GM12878 (cell line): Measurements from ENCODE around the gene SHISA7. TPM values are rescaled to one million over a fixed set of nuclear protein-coding genes. Genes with fewer than 3 reads are reported as not detected.

ENCODE experiments used
- ATAC-seq: fragments of 200-7000 bp; cut with Tn5 transposase; 3 replicates; pipeline ENCODE4 v1.9.1; 2020; ENCODE audit warnings: mild to moderate bottlenecking, moderate library complexity
- BruUV-seq: library from RNA; stranded (reverse); fragments of 400-500 nt; replicated peaks from 2 replicates; lab custom pipeline; 2021; lab: Mats Ljungman, UMichigan
- CTCF ChIA-PET: fragments of 300-600 bp; sonication (Branson Sonifier 250); formaldehyde crosslinking; extraction: SDS; loops from one replicate; lab custom pipeline; 2021; ENCODE audit warnings: inconsistent platforms; lab: Yijun Ruan, JAX
- POLR2A ChIA-PET: fragments of 350-600 bp; formaldehyde crosslinking; extraction: SDS; loops from one replicate; lab custom pipeline; 2021; ENCODE audit warnings: inconsistent platforms; lab: Charles Lee
- RAD21 ChIA-PET: fragments of 300-600 bp; sonication (Branson Sonifier 250); formaldehyde crosslinking; loops from one replicate; lab custom pipeline; 2023; ENCODE audit warnings: antibody characterized with exemption; ENCODE audit not compliant: unreplicated experiment; lab: Charles Lee
- SMC1A ChIA-PET: fragments of 300-600 bp; sonication (Branson Sonifier 250); formaldehyde crosslinking; loops from one replicate; lab custom pipeline; 2023; ENCODE audit not compliant: unreplicated experiment, uncharacterized antibody; lab: Charles Lee
- DNase-seq: peaks from one replicate; pipeline ENCODE4 v3.0.0-alpha.2; 2011; ENCODE audit warnings: low read depth, low spot score
- FAIRE-seq: peaks from 3 replicates; lab custom pipeline; 2011; peaks lifted over from hg19 to GRCh38; lab: Jason Lieb, UNC
- H2AFZ ChIP-seq: 2 replicates; pipeline ENCODE4 v1.6.0; 2011; ENCODE audit warnings: low read depth, low read length, control low read depth; ENCODE audit not compliant: control insufficient read depth
- H3K27ac ChIP-seq: 2 replicates; pipeline ENCODE4 v1.5.1; 2011; ENCODE audit warnings: control low read depth; ENCODE audit not compliant: control insufficient read depth, insufficient read depth
- H3K27me3 ChIP-seq, 2 experiments: replicated peaks in 1 of 2; 2 replicates each; pipeline versions ENCODE4 v1.6.0 to v1.6.1; 2011; ENCODE audit warnings: low read length in 1 of 2; ENCODE audit not compliant: control insufficient read depth in 2 of 2, insufficient read depth in 2 of 2
- H3K36me3 ChIP-seq, 2 experiments: 2 replicates each; pipeline ENCODE4 v1.5.1; 2011; ENCODE audit warnings: low read length in 1 of 2; ENCODE audit not compliant: control insufficient read depth in 2 of 2, insufficient read depth in 2 of 2
- H3K4me1 ChIP-seq: 2 replicates; pipeline ENCODE4 v1.6.1; 2011; ENCODE audit warnings: mild to moderate bottlenecking, low read length, moderate library complexity, mixed read lengths; ENCODE audit not compliant: control insufficient read depth, insufficient read depth
- H3K4me2 ChIP-seq: 2 replicates; pipeline ENCODE4 v1.6.0; 2011; ENCODE audit warnings: control low read depth; ENCODE audit not compliant: control insufficient read depth, insufficient read depth
- H3K4me3 ChIP-seq: fragments of 200-600 bp; sonication (generic); 2 replicates; pipeline ENCODE4 v1.5.1; 2016
- H3K79me2 ChIP-seq: 2 replicates; pipeline ENCODE4 v1.6.0; 2011; ENCODE audit warnings: low read length; ENCODE audit not compliant: control insufficient read depth, insufficient read depth
- H3K9ac ChIP-seq: 2 replicates; pipeline ENCODE4 v1.8.0; 2011; ENCODE audit warnings: low read length, control low read depth, mixed read lengths; ENCODE audit not compliant: control insufficient read depth, insufficient read depth
- H3K9me3 ChIP-seq: replicated peaks from 3 replicates; pipeline ENCODE4 v1.5.1; 2011; ENCODE audit warnings: mild to moderate bottlenecking, low read length; ENCODE audit not compliant: control insufficient read depth, insufficient read depth
- H4K20me1 ChIP-seq: 2 replicates; pipeline ENCODE4 v1.6.0; 2011; ENCODE audit not compliant: control insufficient read depth, insufficient read depth
- CHD4 ChIP-seq: fragments of 200-600 bp; sonication (generic); IDR thresholded peaks from 2 replicates; pipeline ENCODE4 v1.6.1; 2016; ENCODE audit warnings: mild to moderate bottlenecking
- MXI1 ChIP-seq: fragments of 150-350 bp; IDR thresholded peaks from 2 replicates; pipeline ENCODE4 v1.6.1; 2011; ENCODE audit warnings: low read depth, mild to moderate bottlenecking, inconsistent platforms, low read length, improper control_type of control experiment
- ZNF592 ChIP-seq: fragments of 450-650 bp; IDR thresholded peaks from 2 replicates; pipeline ENCODE4 v1.6.1; 2017; ENCODE audit warnings: mild to moderate bottlenecking, moderate library complexity
- ZZZ3 ChIP-seq: IDR thresholded peaks from 2 replicates; pipeline ENCODE4 v1.6.1; 2011; ENCODE audit warnings: low read depth; ENCODE audit not compliant: control insufficient read depth, insufficient read length
- WGBS: methylation state at CpG from one replicate; pipeline ENCODE4 v1.1.6; 2016; ENCODE audit warnings: low lambda C conversion rate; ENCODE audit not compliant: insufficient replicate concordance, insufficient coverage; ENCODE audit errors: missing lambda C conversion rate; 5-methylcytosine and 5-hydroxymethylcytosine counted together
- in situ Hi-C: fragments of 300-500 bp; cut with MboI; formaldehyde crosslinking; loops from 9 replicates; pipeline ENCODE4 v1.14.3; 2018; ENCODE audit warnings: mixed read lengths
- intact Hi-C: fragments of 100-400 bp; cut with micrococcal nuclease; formaldehyde crosslinking; loops from one replicate; pipeline ENCODE4 v1.14.2; 2022; ENCODE audit not compliant: unreplicated experiment
- polyA plus RNA-seq, 11 experiments: library from polyadenylated mRNA; depleted of rRNA in 4 of 11; unstranded in 6 of 11; stranded (reverse) in 5 of 11; fragments of >200 nt; fragmentation: Nextera tagmentation in 4 of 11; fragmentation: Illumina TruSeq in 1 of 11; extraction: Ambion mirVana in 4 of 11; extraction: Trizol in 1 of 11; gene quantifications; 1 replicate in 1 of 11; 2 replicates in 10 of 11; pipeline versions ENCODE4 v1.2.1 to v1.2.3, GENCODE V29; 2011 to 2016; ENCODE audit warnings: inconsistent platforms in 2 of 11, missing spikeins in 2 of 11, low read depth in 1 of 11
- total RNA-seq, 4 experiments: library from RNA; depleted of rRNA in 3 of 4; stranded (reverse); fragments of >200 nt in 3 of 4; fragmentation: Illumina TruSeq in 1 of 4; extraction: Trizol in 1 of 4; gene quantifications; 2 replicates each; pipeline versions ENCODE4 v1.2.1 to v1.2.3, GENCODE V29; 2013 to 2021

SHISA7 gene
- total and polyA plus RNA-seq, 10 of the 15 experiments (the other 5 are each of a cell fraction or from before 2014, with no cell fraction given): 0.03 TPM; not detected in 9

DNA sequence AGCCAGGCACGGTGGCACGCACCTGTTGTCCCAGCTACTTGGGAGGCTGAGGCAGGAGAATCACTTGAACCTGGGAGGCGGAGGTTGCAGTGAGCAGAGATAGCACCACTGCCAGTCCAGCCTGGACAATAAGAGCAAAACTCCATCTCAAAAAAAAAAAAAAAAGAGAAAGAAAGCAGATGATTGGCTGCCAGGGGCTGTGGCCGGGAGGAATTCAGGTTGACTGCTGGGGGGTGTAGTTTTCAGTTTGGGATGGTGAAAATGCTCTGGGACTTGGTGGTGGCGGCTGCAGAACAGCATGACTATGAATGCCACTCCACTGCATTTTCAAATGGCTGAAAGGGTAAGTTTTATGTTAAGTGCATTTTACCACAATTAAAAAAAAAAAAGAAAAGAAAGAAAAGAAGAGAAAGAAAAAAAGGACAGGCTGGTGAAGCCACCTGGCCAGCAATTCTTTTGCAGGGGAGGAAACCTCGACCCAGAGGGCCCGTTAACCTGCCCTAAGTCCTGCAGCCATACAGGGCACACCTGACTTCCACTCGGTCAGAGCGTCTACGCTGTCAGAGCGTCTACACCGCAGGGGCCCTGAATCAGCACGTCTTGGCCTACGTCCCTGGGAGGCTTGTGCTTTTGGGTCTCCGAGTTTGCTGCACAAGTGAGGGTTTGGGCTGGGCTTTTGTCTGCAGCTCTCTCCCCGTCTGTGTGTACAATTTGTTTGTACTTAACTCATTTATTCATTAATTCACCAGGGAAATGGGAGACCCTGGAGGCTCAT is 14.8 kb upstream of the SHISA7 start:
- BruUV-seq: no TSS peak
- ChIA-PET RAD21 (interaction anchor here (1.9 kb wide), 1 partner anchor 46 kb away, joined by 6 read pairs; no protein-coding TSS in a partner anchor), POLR2A (interaction anchor here (0.5 kb wide), 1 partner anchor 857 kb away, joined by 4 read pairs; the partner anchor contains the start of gene ZSCAN5A)
- no peak overlapping the region for H3K27ac ChIP-seq
- peaks cover 4% of the 10 kb centered on the region; the same call in 1 of the 2 replicates for H4K20me1 ChIP-seq
- in situ Hi-C loops: no loop called here
- WGBS: 79% methylated on average over 16 of the region's 16 CpGs
- H3K9me3 ChIP-seq: no peaks in the 10 kb centered on the region
- no peak overlapping the region for H3K4me3 ChIP-seq
- TF ChIP-seq ZZZ3 (no peak), MXI1 (no peak), CHD4 (no peak), ZNF592 (no peak)
- TF ChIP-seq, all 136 proteins: peak for 0
- Histone ChIP-seq H3K4me2 (no peak overlapping the region), H2AFZ (no peak overlapping the region), H3K36me3 (peaks cover 3 to 4% of the 10 kb centered on the region in 2 experiments), H3K27me3 (no peaks in the 10 kb centered on the region), H3K4me1 (no peaks in the 10 kb centered on the region), H3K79me2 (peaks cover 9% of the 10 kb centered on the region), H3K9ac (no peak overlapping the region)
- CTCF ChIA-PET: interaction anchor here (3.2 kb wide), 1 partner anchor 46 kb away, joined by 15 read pairs; no protein-coding TSS in a partner anchor
- intact Hi-C loops: no loop called here
- SMC1A ChIA-PET: no interaction called here
- DNase-seq (no peak), FAIRE-seq (no peak), ATAC-seq (no peak)
